HEK293T (cell line): ENCODE measurements around the gene PPM1N.

ENCODE experiments used
- ARNT ChIP-seq: fragments of 450-650 bp; IDR thresholded peaks from 2 replicates; pipeline ENCODE4 v1.6.1; 2017; ENCODE audit warnings: mild to moderate bottlenecking
- BHLHE40 ChIP-seq: fragments of 450-650 bp; IDR thresholded peaks from 2 replicates; pipeline ENCODE4 v1.6.1; 2016; ENCODE audit warnings: mild to moderate bottlenecking, moderate library complexity, borderline replicate concordance
- ELF4 ChIP-seq: fragments of 450-650 bp; IDR thresholded peaks from 2 replicates; pipeline ENCODE4 v1.6.1; 2017; ENCODE audit warnings: antibody characterized with exemption
- FOXA1 ChIP-seq: fragments of 450-650 bp; IDR thresholded peaks from 2 replicates; pipeline ENCODE4 v1.6.1; 2016; ENCODE audit warnings: mild to moderate bottlenecking
- FOXK2 ChIP-seq: fragments of 450-650 bp; IDR thresholded peaks from 2 replicates; pipeline ENCODE4 v1.6.1; 2016; ENCODE audit warnings: mild to moderate bottlenecking
- HDGF ChIP-seq: fragments of 450-650 bp; IDR thresholded peaks from 2 replicates; pipeline ENCODE4 v1.6.1; 2017; ENCODE audit warnings: antibody characterized with exemption, borderline replicate concordance
- L3MBTL2 ChIP-seq: fragments of 450-650 bp; conservative IDR thresholded peaks from 2 replicates; pipeline ENCODE4 v1.6.1; 2016; ENCODE audit warnings: mild to moderate bottlenecking
- NFRKB ChIP-seq: fragments of 450-650 bp; IDR thresholded peaks from 2 replicates; pipeline ENCODE4 v1.6.1; 2016; ENCODE audit warnings: mild to moderate bottlenecking, moderate library complexity
- SP1 ChIP-seq: fragments of 450-650 bp; IDR thresholded peaks from 2 replicates; pipeline ENCODE4 v1.6.1; 2017
- SUZ12 ChIP-seq: fragments of 450-650 bp; IDR thresholded peaks from 2 replicates; pipeline ENCODE4 v1.6.1; 2016; ENCODE audit warnings: mild to moderate bottlenecking
- TARDBP ChIP-seq: fragments of 450-650 bp; IDR thresholded peaks from 2 replicates; pipeline ENCODE4 v1.6.1; 2016

GRCh38 chr19:45492627-45493470 is 5.4 kb upstream of the PPM1N start:
- TF ChIP-seq L3MBTL2 = no peak
- TF ChIP-seq HDGF = no peak
- no peak for TF ChIP-seq FOXA1
- TF ChIP-seq SUZ12 = no peak
- TF ChIP-seq ARNT = no peak
- TF ChIP-seq BHLHE40 = no peak
- TF ChIP-seq FOXK2 = no peak
- no peak for TF ChIP-seq SP1
- no peak for TF ChIP-seq TARDBP
- TF ChIP-seq ELF4 = no peak
- no peak for TF ChIP-seq NFRKB
